GM12892 (cell line): ENCODE results near the gene PVALB.

Experiments used
- POLR2A ChIP-seq: IDR thresholded peaks from 2 replicates; pipeline ENCODE4 v1.6.1; 2011; ENCODE audit warnings: low read depth, low read length, control low read depth
- POLR2AphosphoS5 ChIP-seq: IDR thresholded peaks from 2 replicates; pipeline ENCODE4 v1.6.1; 2011; ENCODE audit warnings: low read depth, low read length, control low read depth

DNA sequence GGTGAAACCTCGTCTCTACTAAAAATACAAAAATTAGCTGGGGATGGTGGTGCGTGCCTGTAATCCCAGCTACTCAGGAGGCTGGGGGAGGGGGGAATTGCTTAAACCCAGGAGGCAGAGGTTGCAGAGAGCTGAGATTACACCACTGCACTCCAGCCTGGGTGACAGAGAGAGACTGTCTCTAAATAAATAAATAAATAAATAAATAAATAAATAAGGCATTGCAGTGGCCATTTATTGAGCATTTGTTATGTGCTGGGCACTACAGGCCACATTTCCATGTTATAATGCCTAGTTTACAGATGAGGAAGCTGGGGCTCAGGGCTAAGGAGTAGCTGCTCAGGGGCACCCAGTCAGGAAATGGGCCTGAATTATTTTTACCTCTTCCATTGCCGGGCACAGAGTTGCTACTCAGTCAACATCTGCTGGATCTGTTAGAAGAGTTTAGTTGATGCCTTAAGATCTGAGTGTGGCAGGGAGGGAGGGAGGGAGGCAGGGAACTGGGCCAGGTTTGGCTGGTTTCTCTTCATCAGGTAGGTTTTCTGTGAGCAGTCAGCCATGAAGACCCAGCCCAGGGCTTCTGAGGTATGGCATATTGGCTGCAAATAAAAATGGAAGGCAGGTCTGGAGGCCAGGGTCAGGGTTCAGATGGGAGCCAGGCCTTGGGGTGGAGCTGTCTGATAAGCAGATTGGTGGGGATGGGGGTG lies 5.6 kb downstream of the PVALB start:
- TF ChIP-seq POLR2AphosphoS5 (no peak), POLR2A (no peak)
